Nephron progenitor cell (in vitro differentiated cells): ENCODE measurements around the gene PLA2G4A.

Experiments used
- DNase-seq: peaks from one replicate; pipeline ENCODE4 v3.0.0; 2021
- H3K27ac Mint-ChIP-seq: 2 replicates; pipeline ENCODE4 v1.8.0; 2021; ENCODE audit warnings: mild to moderate bottlenecking, moderate library complexity, mixed read lengths
- H3K27me3 Mint-ChIP-seq: 2 replicates; pipeline ENCODE4 v1.8.0; 2021; ENCODE audit warnings: mild to moderate bottlenecking, low read depth, mixed read lengths; ENCODE audit not compliant: poor library complexity
- H3K36me3 Mint-ChIP-seq: 2 replicates; pipeline ENCODE4 v1.8.0; 2021; ENCODE audit warnings: low read depth, mixed read lengths
- H3K4me1 Mint-ChIP-seq: 2 replicates; pipeline ENCODE4 v1.8.0; 2021; ENCODE audit warnings: mixed read lengths
- H3K4me3 Mint-ChIP-seq: 2 replicates; pipeline ENCODE4 v1.8.0; 2021; ENCODE audit warnings: mild to moderate bottlenecking, moderate library complexity, mixed read lengths
- H3K9me3 Mint-ChIP-seq: 2 replicates; pipeline ENCODE4 v1.8.0; 2021; ENCODE audit warnings: mild to moderate bottlenecking, moderate library complexity, mixed read lengths
- CTCF ChIP-seq: fragments of 200-600 bp; sonication (generic); IDR thresholded peaks from 2 replicates; pipeline ENCODE4 v1.5.0; 2021; ENCODE audit warnings: antibody characterized with exemption

Gene PLA2G4A

DNA sequence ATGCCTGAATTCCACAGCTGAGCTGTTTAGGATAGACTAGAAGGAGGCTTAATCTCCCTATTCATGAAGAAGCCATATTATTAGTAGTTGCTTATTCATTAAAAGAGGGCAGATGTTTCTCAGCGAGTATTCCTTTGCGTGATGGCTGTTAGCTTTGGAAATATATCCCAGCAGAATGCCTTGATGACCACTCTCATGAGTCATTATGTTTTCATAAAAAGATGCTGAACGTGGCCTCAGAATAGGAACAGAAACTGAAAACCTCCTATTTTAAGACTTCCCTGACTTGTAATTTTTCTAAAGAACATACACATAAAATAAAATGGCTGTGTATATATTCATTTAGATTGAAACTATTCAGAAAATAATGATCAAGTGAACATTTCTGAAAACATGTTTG, 9.6 kb upstream of the PLA2G4A start:
- no peaks in the 10 kb centered on the region for H3K27me3 Mint-ChIP-seq
- TF ChIP-seq CTCF = no peak
- DNase-seq = no peak
- no peaks in the 10 kb centered on the region for H3K9me3 Mint-ChIP-seq
- H3K4me3 Mint-ChIP-seq = no peak overlapping the region
- no peaks in the 10 kb centered on the region for H3K36me3 Mint-ChIP-seq
- H3K27ac Mint-ChIP-seq = no peak overlapping the region
- no peaks in the 10 kb centered on the region for H3K4me1 Mint-ChIP-seq

DNA sequence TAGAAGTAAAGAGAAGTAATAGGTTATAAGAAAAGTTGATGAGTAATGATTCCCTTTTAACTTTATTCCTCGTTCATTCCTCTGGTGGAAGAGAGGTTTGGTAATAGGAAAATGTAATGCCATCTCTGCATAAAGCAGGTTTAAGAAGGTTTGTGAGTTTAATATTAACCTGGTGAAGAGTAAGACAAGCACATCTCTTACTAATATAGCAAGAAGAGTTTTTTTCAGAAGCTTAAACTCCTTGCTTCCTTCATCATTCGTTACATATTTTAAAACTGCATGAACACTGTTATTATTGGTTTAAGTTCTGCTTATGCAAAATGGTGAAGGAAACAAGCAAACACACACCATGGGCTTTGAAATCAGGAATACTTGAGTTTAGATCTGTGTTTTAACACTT, 9.2 kb upstream of the PLA2G4A start:
- Mint-ChIP-seq H3K27ac (no peak overlapping the region), H3K36me3 (no peaks in the 10 kb centered on the region), H3K4me1 (no peaks in the 10 kb centered on the region), H3K9me3 (no peaks in the 10 kb centered on the region), H3K4me3 (no peak overlapping the region), H3K27me3 (no peaks in the 10 kb centered on the region)
- no peak for DNase-seq
- no peak for TF ChIP-seq CTCF

- no peak for DNase-seq
- no peaks in the 10 kb centered on the region for H3K9me3 Mint-ChIP-seq
- H3K36me3 Mint-ChIP-seq = no peaks in the 10 kb centered on the region
- peaks cover 16% of the 10 kb centered on the region for H3K27me3 Mint-ChIP-seq
- TF ChIP-seq CTCF = no peak
- H3K27ac Mint-ChIP-seq = no peak overlapping the region
- peak overlapping the region; percentile 91 for H3K4me3 Mint-ChIP-seq
- H3K4me1 Mint-ChIP-seq = peaks cover 12% of the 10 kb centered on the region
Measured at GRCh38 chr1:186829686-186830587, 1.2 kb downstream of the PLA2G4A start.

- TF ChIP-seq CTCF = no peak
- H3K36me3 Mint-ChIP-seq = no peaks in the 10 kb centered on the region
Measured at GRCh38 chr1:186831168-186831567, 2.4 kb downstream of the PLA2G4A start.

GRCh38 chr1:186834399-186834958, 5.7 kb downstream of the PLA2G4A start:
- H3K27me3 Mint-ChIP-seq = peaks cover 12% of the 10 kb centered on the region
- H3K9me3 Mint-ChIP-seq = no peaks in the 10 kb centered on the region
- TF ChIP-seq CTCF = no peak
- no peak overlapping the region for H3K4me3 Mint-ChIP-seq
- no peaks in the 10 kb centered on the region for H3K36me3 Mint-ChIP-seq
- no peak for DNase-seq
- H3K27ac Mint-ChIP-seq = no peak overlapping the region
- H3K4me1 Mint-ChIP-seq = peaks cover 9% of the 10 kb centered on the region

More at GRCh38 chr1:186831168-186831567, 2.4 kb downstream of the PLA2G4A start:
- peaks cover 12% of the 10 kb centered on the region for H3K4me1 Mint-ChIP-seq
- no peak overlapping the region for H3K27ac Mint-ChIP-seq
- H3K27me3 Mint-ChIP-seq = peaks cover 16% of the 10 kb centered on the region
- no peaks in the 10 kb centered on the region for H3K9me3 Mint-ChIP-seq
- H3K4me3 Mint-ChIP-seq = no peak overlapping the region
- DNase-seq = no peak
